Esophagus squamous epithelium (tissue), 4 donors: Measurements from ENCODE around the gene IQGAP2.

Experiments
- POLR2A ChIP-seq, 4 donors: fragments of 450-650 bp; IDR thresholded peaks; one replicate each; pipeline ENCODE4 v1.6.1; 2017; ENCODE audit warnings: antibody characterized with exemption in 4 of 4, mild to moderate bottlenecking in 4 of 4, moderate library complexity in 3 of 4
- TF ChIP-seq, protein P1 (sequence below), 6 experiments: fragments of 450-650 bp in 4 of 6; fragments of 200-600 bp in 2 of 6; sonication (generic) in 2 of 6; IDR thresholded peaks; one replicate each; pipeline ENCODE4 v1.5.1; 2016 to 2019; ENCODE audit warnings: antibody characterized with exemption in 6 of 6, mild to moderate bottlenecking in 4 of 6, moderate library complexity in 4 of 6

DNA sequence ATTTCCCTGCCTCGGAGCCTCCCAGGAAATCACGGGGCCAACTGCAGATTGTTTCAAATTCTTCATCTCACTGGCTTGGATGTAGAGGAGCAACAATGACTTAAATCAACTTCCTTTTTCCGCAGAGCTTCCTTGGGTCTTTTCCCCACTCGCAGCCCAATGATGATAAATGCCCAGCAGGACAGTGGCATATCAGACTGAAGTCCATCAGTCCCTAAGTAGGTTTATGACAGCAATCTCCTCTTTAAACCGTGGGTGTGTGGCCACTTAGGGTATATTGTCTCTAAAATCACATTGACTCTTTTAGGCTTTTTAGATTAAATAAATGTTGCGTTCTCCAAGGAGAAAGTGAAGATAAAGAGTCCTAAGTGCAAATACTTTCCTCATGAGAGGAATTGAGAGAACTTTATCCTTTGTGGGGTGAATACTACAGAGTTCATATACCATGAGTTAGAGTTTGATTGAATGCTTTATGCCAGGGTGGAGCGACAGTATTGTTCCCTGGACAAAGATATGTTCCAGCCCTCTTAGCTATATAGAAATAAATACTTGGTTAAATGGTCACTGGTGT, 59.1 kb downstream of the IQGAP2 start:
- TF ChIP-seq, protein P1, sequence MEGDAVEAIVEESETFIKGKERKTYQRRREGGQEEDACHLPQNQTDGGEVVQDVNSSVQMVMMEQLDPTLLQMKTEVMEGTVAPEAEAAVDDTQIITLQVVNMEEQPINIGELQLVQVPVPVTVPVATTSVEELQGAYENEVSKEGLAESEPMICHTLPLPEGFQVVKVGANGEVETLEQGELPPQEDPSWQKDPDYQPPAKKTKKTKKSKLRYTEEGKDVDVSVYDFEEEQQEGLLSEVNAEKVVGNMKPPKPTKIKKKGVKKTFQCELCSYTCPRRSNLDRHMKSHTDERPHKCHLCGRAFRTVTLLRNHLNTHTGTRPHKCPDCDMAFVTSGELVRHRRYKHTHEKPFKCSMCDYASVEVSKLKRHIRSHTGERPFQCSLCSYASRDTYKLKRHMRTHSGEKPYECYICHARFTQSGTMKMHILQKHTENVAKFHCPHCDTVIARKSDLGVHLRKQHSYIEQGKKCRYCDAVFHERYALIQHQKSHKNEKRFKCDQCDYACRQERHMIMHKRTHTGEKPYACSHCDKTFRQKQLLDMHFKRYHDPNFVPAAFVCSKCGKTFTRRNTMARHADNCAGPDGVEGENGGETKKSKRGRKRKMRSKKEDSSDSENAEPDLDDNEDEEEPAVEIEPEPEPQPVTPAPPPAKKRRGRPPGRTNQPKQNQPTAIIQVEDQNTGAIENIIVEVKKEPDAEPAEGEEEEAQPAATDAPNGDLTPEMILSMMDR (IDR thresholded peaks at IDR 0.05) = no peak
- TF ChIP-seq POLR2A (IDR thresholded peaks at IDR 0.05) = no peak
